Left colon (tissue), 2 donors: Measurements from ENCODE around the gene SLC36A2. TPM values are rescaled to one million over a fixed set of nuclear protein-coding genes. Genes with fewer than 3 reads are reported as not detected.
"Not testable (repeated sequence)": the region's sequence is repeated elsewhere in the genome, so short reads cannot be mapped to it uniquely, and the experiment has no call there.

Experiments used
- ATAC-seq: fragments of 200-7000 bp; cut with Tn5 transposase; one replicate; pipeline ENCODE4 v1.9.1; 2020; ENCODE audit warnings: mild to moderate bottlenecking, moderate library complexity
- DNase-seq, 2 donors: peaks; one replicate each; pipeline ENCODE4 v3.0.0-alpha.2; 2020
- intact Hi-C, 2 donors: fragments of 100-400 bp; cut with DNase I in 1 of 2; cut with micrococcal nuclease in 1 of 2; formaldehyde crosslinking; loops; one replicate each; pipeline versions ENCODE4 v1.11.2 to v1.14.0; 2022; cut with DNase I, micrococcal nuclease
- long read RNA-seq: library from polyadenylated mRNA; unstranded; transcript quantifications from one replicate; pipeline ENCODE4 v2.0.0, GENCODE V29; 2021
- total RNA-seq, 2 donors: library from RNA; stranded (reverse); fragmentation: NEBNext Ultra II Directional; extraction: Animal tissue kit (Norgen Biotek cat#: 25700); gene quantifications; one replicate each; pipeline ENCODE4 v1.2.1, GENCODE V29; 2021
- donor health status: DM: no; HTN: no; CAD: no.
- donor health status: DM: yes; HTN: yes; CAD: no.

SLC36A2 gene
- total RNA-seq = not detected
- long read RNA-seq = 0 reads

GRCh38 chr5:151347369-151347768 is at the start of gene SLC36A2:
SLC36A2 (minus strand) TSS chr5:151347559; CDS start chr5:151347460, 99 bp downstream.
- ATAC-seq (no peak), DNase-seq (peak in 1 of 2 donors; percentile 4)
- intact Hi-C loops = no loop called here

DNA sequence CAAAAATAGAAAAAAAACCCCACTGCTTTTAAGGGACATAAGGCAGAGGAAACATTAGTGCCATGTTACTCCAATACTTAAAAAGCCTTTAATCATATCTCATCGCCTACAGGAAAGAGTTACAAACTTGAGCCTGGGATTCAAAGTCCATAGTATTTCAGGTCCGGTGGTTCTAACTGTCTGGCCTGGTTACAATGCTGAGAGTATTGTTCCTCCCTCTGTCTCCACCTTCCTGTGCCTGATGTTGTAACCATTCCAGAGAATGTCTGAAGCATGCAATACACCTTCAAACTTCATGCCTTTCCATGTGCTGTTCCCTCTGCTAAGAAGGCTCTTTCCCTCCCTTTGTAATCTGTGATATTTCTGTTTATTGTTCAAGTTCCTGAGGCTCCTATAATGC is 41.6 kb upstream of the SLC36A2 start:
- DNase-seq = no peak
- no peak for ATAC-seq
- intact Hi-C loops = no loop called here

GRCh38 chr5:151384106-151384505 is 36.7 kb upstream of the SLC36A2 start:
- intact Hi-C loops = no loop called here
- DNase-seq (no peak), ATAC-seq (no peak)

DNA sequence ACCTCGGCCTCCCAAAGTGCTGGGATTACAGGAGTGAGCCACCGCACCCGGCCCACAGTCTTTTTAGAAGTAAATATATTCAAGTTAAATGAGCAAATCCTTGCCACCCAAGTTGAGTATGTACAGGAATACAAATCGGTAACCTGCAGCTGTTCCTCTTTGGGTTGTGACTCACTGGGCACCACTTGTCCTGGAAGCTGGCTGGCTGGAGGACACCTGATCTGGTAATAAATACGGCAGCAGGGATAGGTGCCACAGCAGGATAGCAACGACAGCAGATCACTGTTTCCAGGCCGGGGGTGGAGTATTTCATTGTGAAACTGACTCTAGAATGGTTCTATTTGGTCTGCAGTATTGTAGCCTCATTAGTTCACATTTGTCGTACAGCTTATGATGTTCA is 35.7 kb upstream of the SLC36A2 start:
- DNase-seq (no peak), ATAC-seq (no peak)
- intact Hi-C loops = no loop called here

DNA sequence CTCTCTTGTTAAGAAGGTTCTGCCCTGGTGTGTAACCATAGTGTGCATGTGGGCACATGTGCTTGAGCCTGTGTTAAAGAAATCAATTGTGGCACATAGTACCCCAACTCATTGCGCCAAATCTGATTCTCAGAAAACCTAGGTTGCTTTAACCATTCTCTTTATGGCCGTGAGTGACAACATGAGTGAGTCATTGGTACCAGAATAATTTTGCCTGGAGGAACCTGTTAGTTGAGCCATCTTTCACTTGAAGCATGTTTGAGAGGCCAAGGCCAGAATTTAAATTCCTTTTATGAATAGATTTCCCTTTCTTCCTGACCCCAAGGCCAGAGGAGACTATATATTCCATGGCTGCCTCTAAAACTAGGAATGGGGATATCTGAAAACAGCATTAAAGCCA is 35.2 kb upstream of the SLC36A2 start:
- DNase-seq = no peak
- ATAC-seq = no peak
- intact Hi-C loops = no loop called here

DNA sequence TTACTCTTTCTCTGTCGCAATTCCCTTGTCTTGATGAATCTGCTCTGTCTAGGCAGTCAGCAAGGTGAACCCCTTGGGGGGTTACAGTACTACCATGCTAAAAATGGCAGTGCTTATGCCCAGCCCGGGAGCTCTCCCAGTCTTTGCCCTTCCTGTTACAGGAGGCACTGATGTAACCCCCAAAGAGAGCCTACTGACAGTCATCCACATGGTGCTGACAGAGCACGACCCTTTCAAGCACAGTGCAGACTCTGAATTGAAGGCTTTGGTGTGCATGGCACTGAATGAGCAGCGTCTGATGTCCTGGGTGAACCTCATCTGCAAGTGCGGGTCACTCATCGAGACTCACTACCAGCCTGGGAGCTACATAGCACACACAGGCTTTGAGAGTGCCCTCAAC is 34.5 kb upstream of the SLC36A2 start:
- no peak for DNase-seq
- ATAC-seq = no peak
- intact Hi-C loops = no loop called here

GRCh38 chr5:151378616-151379015 is 31.3 kb upstream of the SLC36A2 start:
- ATAC-seq = no peak
- intact Hi-C loops = no loop called here
- DNase-seq = no peak

DNA sequence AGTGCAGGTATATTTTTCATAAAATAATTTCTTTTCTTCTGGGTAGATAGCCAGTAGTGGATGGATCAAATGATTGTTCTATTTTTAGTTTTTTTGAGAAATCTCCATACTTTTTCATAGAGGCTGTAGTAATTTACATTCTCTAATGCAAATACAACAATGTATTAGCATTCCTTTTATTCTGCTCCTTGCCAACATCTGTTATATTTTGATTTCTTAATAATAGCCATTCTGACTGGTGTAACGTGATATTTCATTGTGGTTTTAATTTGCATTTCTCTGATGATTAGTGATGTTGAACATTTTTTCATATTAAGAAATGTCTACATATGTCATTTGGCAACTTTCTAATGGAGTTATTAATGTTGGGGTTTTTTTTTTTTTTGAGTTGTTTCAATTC is 27.2 kb upstream of the SLC36A2 start:
- no peak for ATAC-seq
- intact Hi-C loops = no loop called here
- DNase-seq = no peak

GRCh38 chr5:151367038-151367437 is 19.7 kb upstream of the SLC36A2 start:
- ATAC-seq, intact Hi-C loops, DNase-seq: not testable (repeated sequence)

- intact Hi-C loops = no loop called here
These were observed 16.3 kb upstream of the SLC36A2 start for GRCh38 chr5:151363673-151364072.

GRCh38 chr5:151362970-151363369 is 15.6 kb upstream of the SLC36A2 start:
- intact Hi-C loops = no loop called here
- ATAC-seq = no peak

More at GRCh38 chr5:151363673-151364072, 16.3 kb upstream of the SLC36A2 start:
- DNase-seq (no peak), ATAC-seq (no peak)

DNA sequence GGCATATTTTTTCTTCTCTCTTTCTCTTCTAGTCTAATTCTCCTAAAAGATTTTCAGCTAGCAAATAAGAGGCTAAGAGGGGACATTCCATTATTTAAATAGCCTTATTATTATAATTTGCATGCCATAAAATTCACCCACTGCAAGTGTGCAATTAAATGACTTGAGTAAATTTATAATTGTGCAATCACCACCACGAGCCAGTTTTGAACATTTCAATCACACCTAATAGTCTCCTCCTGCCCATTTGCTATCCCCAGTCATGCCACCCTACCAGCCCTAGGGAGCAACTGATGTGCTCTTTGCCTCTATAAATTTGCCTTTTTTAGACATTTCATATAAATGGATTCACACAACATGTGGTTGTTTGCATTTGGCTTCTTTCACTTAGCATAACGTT is 12.0 kb upstream of the SLC36A2 start:
- no peak for ATAC-seq
- intact Hi-C loops = no loop called here
- DNase-seq = no peak

More at GRCh38 chr5:151362970-151363369, 15.6 kb upstream of the SLC36A2 start:
- DNase-seq = no peak

DNA sequence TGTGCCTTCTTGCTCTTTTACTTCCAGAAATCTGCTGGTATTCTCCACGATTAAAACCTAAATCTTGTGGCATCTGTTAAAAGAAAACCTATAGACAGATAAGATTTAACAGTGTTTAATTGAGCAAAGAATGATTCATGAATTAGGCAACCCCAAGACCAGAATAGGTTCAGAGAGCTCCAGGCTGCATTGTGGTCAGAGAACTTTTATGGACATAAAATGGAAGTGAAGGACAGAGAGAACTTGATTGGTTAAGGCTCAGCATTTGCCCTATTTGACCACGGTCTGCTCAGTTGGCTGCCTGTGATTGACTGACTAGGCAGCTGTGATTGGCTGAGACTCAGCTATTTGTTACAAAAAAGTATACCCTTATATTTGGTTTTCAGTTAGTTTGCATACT is 10.4 kb upstream of the SLC36A2 start:
- intact Hi-C loops = no loop called here

DNA sequence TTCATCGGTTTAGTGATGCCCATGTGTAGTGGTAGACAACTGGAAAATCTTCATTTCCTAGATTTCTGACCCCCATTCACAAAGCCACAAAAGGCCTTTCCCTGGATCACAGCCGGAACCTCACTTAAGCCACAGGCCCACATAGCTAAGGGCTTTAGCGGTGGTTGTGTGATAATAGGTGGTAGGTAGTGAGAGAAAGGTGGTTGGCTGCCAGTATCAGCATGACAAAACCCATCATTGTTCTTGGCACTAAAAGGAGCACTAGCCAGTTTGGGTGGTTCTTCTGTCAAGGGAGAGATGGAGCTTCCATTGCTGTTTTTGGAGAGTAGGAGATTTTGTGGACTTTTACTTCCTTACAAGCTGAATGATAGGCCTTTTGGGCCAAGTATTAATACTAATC is 9.7 kb upstream of the SLC36A2 start:
- no peak for ATAC-seq

More for the DNA sequence above, 10.4 kb upstream of the SLC36A2 start:
- ATAC-seq (no peak), DNase-seq (no peak)

GRCh38 chr5:151351671-151352070 is 4.3 kb upstream of the SLC36A2 start:
- ATAC-seq (no peak), DNase-seq (no peak)
- intact Hi-C loops = no loop called here

More for the DNA sequence above, 9.7 kb upstream of the SLC36A2 start:
- DNase-seq = no peak
- intact Hi-C loops = no loop called here

GRCh38 chr5:151348789-151349188 is 1.4 kb upstream of the SLC36A2 start:
- intact Hi-C loops = no loop called here
- ATAC-seq = no peak
- no peak for DNase-seq

DNA sequence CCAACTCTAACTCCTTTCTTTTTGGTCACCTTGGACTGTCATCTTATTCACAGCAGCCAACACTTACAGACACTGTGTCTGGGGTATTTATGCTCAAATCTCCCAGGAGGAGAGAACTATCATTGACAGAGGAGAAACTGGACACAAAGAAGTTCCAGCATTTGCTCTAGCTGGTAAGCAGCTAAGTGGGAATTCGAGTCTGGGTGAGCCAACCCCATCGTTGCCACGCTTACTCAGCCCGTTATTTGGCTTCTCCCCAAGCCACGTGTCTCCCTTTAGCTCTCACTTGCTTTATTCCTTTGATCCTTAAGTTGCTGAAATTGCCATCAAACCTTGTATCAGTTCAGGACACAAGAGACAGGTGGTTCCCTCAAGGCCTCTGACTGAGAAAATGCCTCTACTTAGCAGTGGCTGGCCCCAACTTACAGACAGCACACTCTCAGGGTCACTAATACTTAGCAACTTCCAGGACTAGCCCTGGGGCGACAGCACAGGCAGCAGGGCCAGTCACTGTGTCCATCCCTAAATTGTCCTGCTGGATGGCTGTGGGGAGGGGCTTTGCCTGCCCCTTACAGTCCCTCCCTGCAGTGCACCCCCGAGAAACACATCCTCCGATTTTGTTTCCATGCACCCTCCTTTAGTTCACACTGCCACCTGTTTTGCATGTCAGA is 1.4 kb downstream of the SLC36A2 start:
- ATAC-seq = no peak
- DNase-seq = no peak
- intact Hi-C loops = no loop called here

GRCh38 chr5:151345187-151345807 is 2.1 kb downstream of the SLC36A2 start:
- DNase-seq (no peak), ATAC-seq (no peak)
- intact Hi-C loops = no loop called here

DNA sequence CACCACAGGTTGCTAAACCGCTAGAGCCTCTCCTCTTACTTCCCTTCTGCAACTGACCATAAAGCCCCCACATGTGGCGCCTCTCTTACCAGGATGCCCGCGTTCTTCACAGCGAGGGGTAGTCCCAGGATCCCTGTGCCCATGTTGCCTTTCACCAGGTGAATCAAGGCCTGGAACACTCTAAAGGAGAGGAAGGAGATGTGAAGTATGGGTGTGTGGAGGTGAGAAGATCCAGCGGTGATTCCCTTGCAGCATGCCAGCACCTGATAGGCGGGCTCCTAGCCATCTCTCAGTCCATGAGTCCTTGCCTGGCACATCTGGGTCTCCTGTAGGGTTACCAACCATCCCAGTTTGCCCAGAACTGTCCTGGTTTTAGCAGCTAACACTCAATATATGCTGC is 3.3 kb downstream of the SLC36A2 start:
- intact Hi-C loops = no loop called here
- DNase-seq (no peak), ATAC-seq (no peak)

DNA sequence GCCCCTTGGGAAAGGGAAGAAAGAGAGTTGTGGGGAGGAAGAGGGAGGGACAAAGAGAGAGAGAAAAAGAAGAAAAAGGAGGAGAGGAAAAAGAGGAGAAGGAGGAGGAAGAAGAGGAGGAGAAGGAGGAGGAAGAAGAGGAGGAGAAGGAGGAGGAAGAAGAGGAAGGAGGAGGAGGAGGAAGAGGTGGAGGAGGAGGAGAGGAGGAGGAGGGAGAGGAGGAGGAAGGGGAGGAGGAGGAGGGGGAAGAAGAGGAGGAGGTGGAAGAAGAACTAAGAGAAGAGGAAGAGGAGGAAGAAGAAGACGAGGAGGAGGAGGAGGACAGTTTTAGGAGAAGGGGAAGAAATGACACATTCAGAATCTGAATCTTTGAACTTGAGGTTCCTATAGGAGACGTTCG is 7.4 kb downstream of the SLC36A2 start:
- no peak for DNase-seq

GRCh38 chr5:151338734-151339133 is 8.6 kb downstream of the SLC36A2 start:
- ATAC-seq (no peak), DNase-seq (no peak)
- intact Hi-C loops = no loop called here

More for the DNA sequence above, 7.4 kb downstream of the SLC36A2 start:
- intact Hi-C loops = no loop called here
- ATAC-seq = no peak
